NT2/D1 (cell line): ENCODE measurements around the gene AFF3.

ENCODE experiments used
- SUZ12 ChIP-seq: IDR thresholded peaks from 2 replicates; pipeline ENCODE4 v1.6.1; 2011; ENCODE audit not compliant: insufficient read length, insufficient read depth; ENCODE audit errors: extremely low read depth
- YY1 ChIP-seq: IDR thresholded peaks from 2 replicates; pipeline ENCODE4 v1.6.1; 2011; ENCODE audit not compliant: insufficient read length, insufficient read depth
- ZNF274 ChIP-seq: IDR thresholded peaks from 2 replicates; pipeline ENCODE4 v1.6.1; 2011; ENCODE audit warnings: mild to moderate bottlenecking, low read depth, low read length

DNA sequence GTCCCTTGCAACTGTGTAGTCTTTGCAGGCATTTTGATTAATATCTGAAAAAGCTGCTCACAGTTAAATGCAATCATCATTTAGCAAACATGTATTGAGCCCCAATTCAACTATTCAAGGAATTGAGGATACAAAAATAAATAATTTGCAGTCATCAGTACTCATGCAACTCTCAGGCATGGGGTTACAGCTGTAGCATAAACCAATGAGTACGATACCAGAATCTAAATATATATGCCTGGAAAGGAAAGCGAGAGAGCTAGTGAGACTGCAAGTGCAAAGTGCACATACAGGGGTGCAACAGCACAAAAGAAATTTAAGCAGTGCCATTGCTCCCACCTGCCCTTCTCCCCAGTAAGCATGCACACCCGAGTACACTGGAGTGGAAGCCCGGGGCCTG, 216.4 kb downstream of the AFF3 start:
- no peak for TF ChIP-seq YY1
- TF ChIP-seq SUZ12, result no peak
- no peak for TF ChIP-seq ZNF274
